Nephron progenitor cell (in vitro differentiated cells): Measurements from ENCODE around the gene AGTR1.

Source experiments
- DNase-seq: peaks from one replicate; pipeline ENCODE4 v3.0.0; 2021
- H3K27ac Mint-ChIP-seq: 2 replicates; pipeline ENCODE4 v1.8.0; 2021; ENCODE audit warnings: mild to moderate bottlenecking, moderate library complexity, mixed read lengths
- H3K27me3 Mint-ChIP-seq: 2 replicates; pipeline ENCODE4 v1.8.0; 2021; ENCODE audit warnings: mild to moderate bottlenecking, low read depth, mixed read lengths; ENCODE audit not compliant: poor library complexity
- H3K36me3 Mint-ChIP-seq: 2 replicates; pipeline ENCODE4 v1.8.0; 2021; ENCODE audit warnings: low read depth, mixed read lengths
- H3K4me1 Mint-ChIP-seq: 2 replicates; pipeline ENCODE4 v1.8.0; 2021; ENCODE audit warnings: mixed read lengths
- H3K4me3 Mint-ChIP-seq: 2 replicates; pipeline ENCODE4 v1.8.0; 2021; ENCODE audit warnings: mild to moderate bottlenecking, moderate library complexity, mixed read lengths
- H3K9me3 Mint-ChIP-seq: 2 replicates; pipeline ENCODE4 v1.8.0; 2021; ENCODE audit warnings: mild to moderate bottlenecking, moderate library complexity, mixed read lengths
- CTCF ChIP-seq: fragments of 200-600 bp; sonication (generic); IDR thresholded peaks from 2 replicates; pipeline ENCODE4 v1.5.0; 2021; ENCODE audit warnings: antibody characterized with exemption

AGTR1 gene

GRCh38 chr3:148720873-148721272, 23.2 kb downstream of the AGTR1 start:
- Mint-ChIP-seq H3K4me1 (peaks cover 7% of the 10 kb centered on the region), H3K27ac (no peak overlapping the region), H3K4me3 (no peak overlapping the region), H3K9me3 (no peaks in the 10 kb centered on the region), H3K27me3 (no peaks in the 10 kb centered on the region), H3K36me3 (no peaks in the 10 kb centered on the region)
- DNase-seq: no peak
- no peak for TF ChIP-seq CTCF

GRCh38 chr3:148723631-148724030, 25.9 kb downstream of the AGTR1 start:
- no peaks in the 10 kb centered on the region for H3K36me3 Mint-ChIP-seq
- peaks cover 20% of the 10 kb centered on the region for H3K4me1 Mint-ChIP-seq
- H3K27me3 Mint-ChIP-seq: no peaks in the 10 kb centered on the region
- DNase-seq: no peak
- no peaks in the 10 kb centered on the region for H3K9me3 Mint-ChIP-seq
- TF ChIP-seq CTCF: no peak
- H3K27ac Mint-ChIP-seq: no peak overlapping the region
- H3K4me3 Mint-ChIP-seq: no peak overlapping the region

- Mint-ChIP-seq H3K36me3 (no peaks in the 10 kb centered on the region), H3K4me3 (no peak overlapping the region), H3K4me1 (peaks cover 13% of the 10 kb centered on the region), H3K9me3 (no peaks in the 10 kb centered on the region), H3K27ac (peak overlapping the region; percentile 87), H3K27me3 (no peaks in the 10 kb centered on the region)
- peak; percentile 57 for TF ChIP-seq CTCF
- peak; percentile 53 for DNase-seq
Observed at GRCh38 chr3:148727231-148727630, 29.5 kb downstream of the AGTR1 start.

- DNase-seq: no peak
- no peaks in the 10 kb centered on the region for H3K27me3 Mint-ChIP-seq
- H3K4me3 Mint-ChIP-seq: no peak overlapping the region
- no peak for TF ChIP-seq CTCF
- no peak overlapping the region for H3K27ac Mint-ChIP-seq
- H3K9me3 Mint-ChIP-seq: no peaks in the 10 kb centered on the region
- peaks cover 13% of the 10 kb centered on the region for H3K4me1 Mint-ChIP-seq
- H3K36me3 Mint-ChIP-seq: no peaks in the 10 kb centered on the region
Observed at GRCh38 chr3:148728753-148729152, 31.1 kb downstream of the AGTR1 start.

GRCh38 chr3:148729476-148730055, 31.9 kb downstream of the AGTR1 start:
- Mint-ChIP-seq H3K4me1 (peaks cover 13% of the 10 kb centered on the region), H3K27me3 (no peaks in the 10 kb centered on the region), H3K4me3 (no peak overlapping the region), H3K9me3 (no peaks in the 10 kb centered on the region), H3K36me3 (no peaks in the 10 kb centered on the region), H3K27ac (no peak overlapping the region)
- no peak for DNase-seq
- no peak for TF ChIP-seq CTCF

- no peaks in the 10 kb centered on the region for H3K27me3 Mint-ChIP-seq
- H3K27ac Mint-ChIP-seq: no peak overlapping the region
- H3K36me3 Mint-ChIP-seq: no peaks in the 10 kb centered on the region
- H3K4me3 Mint-ChIP-seq: no peak overlapping the region
- H3K9me3 Mint-ChIP-seq: no peaks in the 10 kb centered on the region
- no peak for TF ChIP-seq CTCF
- peaks cover 20% of the 10 kb centered on the region for H3K4me1 Mint-ChIP-seq
- DNase-seq: no peak
Observed at GRCh38 chr3:148730676-148731075, 33.0 kb downstream of the AGTR1 start.
